ENCODE measurements around the gene ATG5.

DNA sequence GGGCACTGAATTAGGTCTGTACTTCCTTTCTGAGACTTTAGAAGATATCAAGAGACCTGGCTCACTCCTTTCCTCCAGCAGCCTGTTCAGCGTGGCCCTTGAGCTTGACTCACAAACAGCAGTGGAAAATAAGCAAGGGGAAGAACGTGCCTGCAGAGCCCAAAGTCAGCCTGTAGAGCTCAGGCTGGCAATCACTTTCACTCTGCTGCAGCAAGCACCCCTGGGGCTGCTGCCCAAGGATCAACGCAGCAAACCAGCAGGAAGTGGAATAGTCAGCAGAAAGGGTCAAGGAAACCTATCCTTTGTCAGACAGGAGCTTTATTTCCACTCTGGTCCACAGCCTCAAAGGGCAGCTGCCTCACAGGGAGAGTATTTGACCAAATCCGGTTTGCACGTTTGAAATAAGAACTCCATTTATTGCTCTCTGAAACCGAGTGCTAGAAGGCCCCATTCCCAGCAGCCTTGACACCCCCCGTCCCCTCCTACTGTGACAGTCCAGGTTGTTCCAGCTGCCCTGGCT is 162.1 kb downstream of the ATG5 start:
- TF ChIP-seq, protein P1, sequence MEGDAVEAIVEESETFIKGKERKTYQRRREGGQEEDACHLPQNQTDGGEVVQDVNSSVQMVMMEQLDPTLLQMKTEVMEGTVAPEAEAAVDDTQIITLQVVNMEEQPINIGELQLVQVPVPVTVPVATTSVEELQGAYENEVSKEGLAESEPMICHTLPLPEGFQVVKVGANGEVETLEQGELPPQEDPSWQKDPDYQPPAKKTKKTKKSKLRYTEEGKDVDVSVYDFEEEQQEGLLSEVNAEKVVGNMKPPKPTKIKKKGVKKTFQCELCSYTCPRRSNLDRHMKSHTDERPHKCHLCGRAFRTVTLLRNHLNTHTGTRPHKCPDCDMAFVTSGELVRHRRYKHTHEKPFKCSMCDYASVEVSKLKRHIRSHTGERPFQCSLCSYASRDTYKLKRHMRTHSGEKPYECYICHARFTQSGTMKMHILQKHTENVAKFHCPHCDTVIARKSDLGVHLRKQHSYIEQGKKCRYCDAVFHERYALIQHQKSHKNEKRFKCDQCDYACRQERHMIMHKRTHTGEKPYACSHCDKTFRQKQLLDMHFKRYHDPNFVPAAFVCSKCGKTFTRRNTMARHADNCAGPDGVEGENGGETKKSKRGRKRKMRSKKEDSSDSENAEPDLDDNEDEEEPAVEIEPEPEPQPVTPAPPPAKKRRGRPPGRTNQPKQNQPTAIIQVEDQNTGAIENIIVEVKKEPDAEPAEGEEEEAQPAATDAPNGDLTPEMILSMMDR (IDR thresholded peaks at IDR 0.05; ENCODE audit: insufficient read depth, low read depth, low read length), result no peak
- no peak for TF ChIP-seq EZH2 (IDR thresholded peaks at IDR 0.05; ENCODE audit: insufficient read depth, low read length)
